ENCODE data around the gene TMC5. TPM values are rescaled to one million over a fixed set of nuclear protein-coding genes. Genes with fewer than 3 reads are reported as not detected.

The TMC5 gene
- total and polyA plus RNA-seq, 2 experiments from 2014 or later = 2.3 to 4.8 TPM

DNA sequence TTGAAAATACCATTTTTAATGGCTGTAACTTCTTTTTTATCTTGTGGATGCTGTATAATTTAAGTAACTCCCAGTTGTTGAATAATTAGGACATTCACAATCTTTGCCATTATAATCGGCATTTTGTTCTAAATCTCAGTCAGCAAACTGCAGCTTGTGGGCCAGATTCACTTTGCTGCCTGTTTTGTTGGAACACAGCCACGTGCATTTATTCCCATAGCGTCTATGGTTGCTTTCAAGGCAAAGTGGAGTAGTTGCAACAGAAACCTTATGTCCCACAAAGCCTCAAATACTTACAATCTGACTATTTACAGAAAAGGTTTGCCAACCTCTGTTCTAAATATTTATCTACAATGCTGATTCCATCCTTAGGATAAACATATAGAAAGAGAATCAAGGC, 39.2 kb upstream of the TMC5 start (continued):
- TF ChIP-seq EZH2phosphoT487 (IDR thresholded peaks at IDR 0.05; ENCODE audit: unreplicated experiment) (no peak), ZNF331 (CRISPR knock-in tag; IDR thresholded peaks at IDR 0.05; ENCODE audit: low read depth) (no peak)

DNA sequence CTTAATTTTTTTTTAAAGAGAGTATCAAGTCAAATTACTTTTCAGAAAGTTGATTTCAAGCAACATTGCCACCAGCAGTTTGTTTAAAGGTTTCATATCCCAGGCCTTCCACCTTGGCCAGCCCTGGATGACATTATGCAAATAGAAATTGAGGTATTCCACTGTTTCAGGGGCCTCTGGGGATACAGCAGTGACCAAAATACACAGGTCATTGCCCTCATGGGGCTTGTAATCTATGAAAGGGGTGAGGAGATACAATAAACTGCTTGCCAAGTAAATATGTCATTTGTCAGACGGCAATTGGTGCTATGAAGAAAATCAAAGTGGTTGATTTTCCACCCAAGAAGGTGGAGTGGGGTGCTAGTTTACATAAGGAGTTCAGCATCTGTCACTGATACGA, 37.8 kb upstream of the TMC5 start:
- TF ChIP-seq NANOG (IDR thresholded peaks at IDR 0.05; ENCODE audit: borderline replicate concordance) (no peak), EZH2phosphoT487 (IDR thresholded peaks at IDR 0.05; ENCODE audit: unreplicated experiment) (no peak)
- TF ChIP-seq, protein P1, sequence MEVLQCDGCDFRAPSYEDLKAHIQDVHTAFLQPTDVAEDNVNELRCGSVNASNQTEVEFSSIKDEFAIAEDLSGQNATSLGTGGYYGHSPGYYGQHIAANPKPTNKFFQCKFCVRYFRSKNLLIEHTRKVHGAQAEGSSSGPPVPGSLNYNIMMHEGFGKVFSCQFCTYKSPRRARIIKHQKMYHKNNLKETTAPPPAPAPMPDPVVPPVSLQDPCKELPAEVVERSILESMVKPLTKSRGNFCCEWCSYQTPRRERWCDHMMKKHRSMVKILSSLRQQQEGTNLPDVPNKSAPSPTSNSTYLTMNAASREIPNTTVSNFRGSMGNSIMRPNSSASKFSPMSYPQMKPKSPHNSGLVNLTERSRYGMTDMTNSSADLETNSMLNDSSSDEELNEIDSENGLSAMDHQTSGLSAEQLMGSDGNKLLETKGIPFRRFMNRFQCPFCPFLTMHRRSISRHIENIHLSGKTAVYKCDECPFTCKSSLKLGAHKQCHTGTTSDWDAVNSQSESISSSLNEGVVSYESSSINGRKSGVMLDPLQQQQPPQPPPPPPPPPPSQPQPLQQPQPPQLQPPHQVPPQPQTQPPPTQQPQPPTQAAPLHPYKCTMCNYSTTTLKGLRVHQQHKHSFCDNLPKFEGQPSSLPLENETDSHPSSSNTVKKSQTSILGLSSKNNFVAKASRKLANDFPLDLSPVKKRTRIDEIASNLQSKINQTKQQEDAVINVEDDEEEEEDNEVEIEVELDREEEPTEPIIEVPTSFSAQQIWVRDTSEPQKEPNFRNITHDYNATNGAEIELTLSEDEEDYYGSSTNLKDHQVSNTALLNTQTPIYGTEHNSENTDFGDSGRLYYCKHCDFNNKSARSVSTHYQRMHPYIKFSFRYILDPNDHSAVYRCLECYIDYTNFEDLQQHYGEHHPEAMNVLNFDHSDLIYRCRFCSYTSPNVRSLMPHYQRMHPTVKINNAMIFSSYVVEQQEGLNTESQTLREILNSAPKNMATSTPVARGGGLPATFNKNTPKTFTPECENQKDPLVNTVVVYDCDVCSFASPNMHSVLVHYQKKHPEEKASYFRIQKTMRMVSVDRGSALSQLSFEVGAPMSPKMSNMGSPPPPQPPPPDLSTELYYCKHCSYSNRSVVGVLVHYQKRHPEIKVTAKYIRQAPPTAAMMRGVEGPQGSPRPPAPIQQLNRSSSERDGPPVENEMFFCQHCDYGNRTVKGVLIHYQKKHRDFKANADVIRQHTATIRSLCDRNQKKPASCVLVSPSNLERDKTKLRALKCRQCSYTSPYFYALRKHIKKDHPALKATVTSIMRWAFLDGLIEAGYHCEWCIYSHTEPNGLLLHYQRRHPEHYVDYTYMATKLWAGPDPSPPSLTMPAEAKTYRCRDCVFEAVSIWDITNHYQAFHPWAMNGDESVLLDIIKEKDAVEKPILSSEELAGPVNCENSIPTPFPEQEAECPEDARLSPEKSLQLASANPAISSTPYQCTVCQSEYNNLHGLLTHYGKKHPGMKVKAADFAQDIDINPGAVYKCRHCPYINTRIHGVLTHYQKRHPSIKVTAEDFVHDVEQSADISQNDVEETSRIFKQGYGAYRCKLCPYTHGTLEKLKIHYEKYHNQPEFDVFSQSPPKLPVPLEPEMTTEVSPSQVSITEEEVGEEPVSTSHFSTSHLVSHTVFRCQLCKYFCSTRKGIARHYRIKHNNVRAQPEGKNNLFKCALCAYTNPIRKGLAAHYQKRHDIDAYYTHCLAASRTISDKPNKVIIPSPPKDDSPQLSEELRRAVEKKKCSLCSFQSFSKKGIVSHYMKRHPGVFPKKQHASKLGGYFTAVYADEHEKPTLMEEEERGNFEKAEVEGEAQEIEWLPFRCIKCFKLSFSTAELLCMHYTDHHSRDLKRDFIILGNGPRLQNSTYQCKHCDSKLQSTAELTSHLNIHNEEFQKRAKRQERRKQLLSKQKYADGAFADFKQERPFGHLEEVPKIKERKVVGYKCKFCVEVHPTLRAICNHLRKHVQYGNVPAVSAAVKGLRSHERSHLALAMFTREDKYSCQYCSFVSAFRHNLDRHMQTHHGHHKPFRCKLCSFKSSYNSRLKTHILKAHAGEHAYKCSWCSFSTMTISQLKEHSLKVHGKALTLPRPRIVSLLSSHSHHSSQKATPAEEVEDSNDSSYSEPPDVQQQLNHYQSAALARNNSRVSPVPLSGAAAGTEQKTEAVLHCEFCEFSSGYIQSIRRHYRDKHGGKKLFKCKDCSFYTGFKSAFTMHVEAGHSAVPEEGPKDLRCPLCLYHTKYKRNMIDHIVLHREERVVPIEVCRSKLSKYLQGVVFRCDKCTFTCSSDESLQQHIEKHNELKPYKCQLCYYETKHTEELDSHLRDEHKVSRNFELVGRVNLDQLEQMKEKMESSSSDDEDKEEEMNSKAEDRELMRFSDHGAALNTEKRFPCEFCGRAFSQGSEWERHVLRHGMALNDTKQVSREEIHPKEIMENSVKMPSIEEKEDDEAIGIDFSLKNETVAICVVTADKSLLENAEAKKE (CRISPR knock-in tag; IDR thresholded peaks at IDR 0.05) = no peak
- no peaks in the 10 kb centered on the region for H3K27me3 ChIP-seq (ENCODE audit: insufficient read depth)
- peaks cover 3% of the 10 kb centered on the region for H3K27me3 Mint-ChIP-seq (ENCODE audit: insufficient read depth, low read depth, poor library complexity)
- no peak overlapping the region for H3K27ac Mint-ChIP-seq
- no peaks in the 10 kb centered on the region for H3K4me1 Mint-ChIP-seq
- H3K4me3 ChIP-seq = no peak overlapping the region
- H3K9me2 ChIP-seq (ENCODE audit: insufficient read depth) = no peaks in the 10 kb centered on the region
- H2AFZ ChIP-seq = no peak overlapping the region
- no peaks in the 10 kb centered on the region for H3K36me3 Mint-ChIP-seq (ENCODE audit: low read depth)
- ATAC-seq (no peak), DNase-seq (ENCODE audit: low spot score) (no peak)
- H3K4me1 ChIP-seq (ENCODE audit: insufficient read depth) = no peaks in the 10 kb centered on the region
- no peak overlapping the region for H3K27ac ChIP-seq (ENCODE audit: low read depth)
- no peak overlapping the region for H3K4me2 ChIP-seq
- no peaks in the 10 kb centered on the region for H3K36me3 ChIP-seq (ENCODE audit: insufficient read depth)
- no peaks in the 10 kb centered on the region for H3K9me3 Mint-ChIP-seq
- no peak overlapping the region for H3K4me3 Mint-ChIP-seq
- H4K20me1 ChIP-seq (replicated peaks; ENCODE audit: insufficient read depth) = no peaks in the 10 kb centered on the region
- no peaks in the 10 kb centered on the region for H3F3A ChIP-seq (replicated peaks; ENCODE audit: low read depth)
- no peaks in the 10 kb centered on the region for H3K79me2 ChIP-seq (replicated peaks; ENCODE audit: insufficient read depth)

DNA sequence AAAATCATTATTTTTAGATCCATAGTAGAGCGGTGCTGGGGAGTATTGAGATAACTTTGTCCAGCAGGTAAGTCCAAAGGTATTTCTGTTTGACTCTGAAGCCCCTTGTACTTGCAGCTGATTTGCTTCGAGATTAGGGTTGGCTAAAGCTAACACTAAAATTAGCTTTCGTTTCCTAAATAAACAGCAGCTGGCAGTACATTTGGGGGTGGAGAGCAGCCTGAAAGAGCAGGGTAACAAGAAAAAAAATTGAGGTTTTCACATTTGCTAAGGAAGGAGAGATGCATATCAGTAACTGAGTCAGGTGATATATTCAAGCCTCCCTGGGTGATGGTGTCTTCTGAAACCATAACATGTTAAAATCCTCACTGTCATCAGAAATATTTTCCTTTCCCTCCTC, 37.4 kb upstream of the TMC5 start:
- no peak overlapping the region for H3K27ac Mint-ChIP-seq
- H3K27me3 Mint-ChIP-seq (ENCODE audit: insufficient read depth, low read depth, poor library complexity) = peaks cover 3% of the 10 kb centered on the region
- Histone ChIP-seq H3K36me3 (ENCODE audit: insufficient read depth) (no peaks in the 10 kb centered on the region), H3K4me3 (no peak overlapping the region), H3F3A (replicated peaks; ENCODE audit: low read depth) (no peaks in the 10 kb centered on the region), H3K4me2 (no peak overlapping the region), H3K4me1 (ENCODE audit: insufficient read depth) (no peaks in the 10 kb centered on the region), H3K27ac (ENCODE audit: low read depth) (no peak overlapping the region), H2AFZ (no peak overlapping the region), H3K79me2 (replicated peaks; ENCODE audit: insufficient read depth) (no peaks in the 10 kb centered on the region), H3K9me2 (ENCODE audit: insufficient read depth) (no peaks in the 10 kb centered on the region), H3K27me3 (ENCODE audit: insufficient read depth) (no peaks in the 10 kb centered on the region), H4K20me1 (replicated peaks; ENCODE audit: insufficient read depth) (no peaks in the 10 kb centered on the region)
- no peaks in the 10 kb centered on the region for H3K36me3 Mint-ChIP-seq (ENCODE audit: low read depth)
- H3K9me3 Mint-ChIP-seq = no peaks in the 10 kb centered on the region
- no peaks in the 10 kb centered on the region for H3K4me1 Mint-ChIP-seq
- no peak for ATAC-seq
- TF ChIP-seq EZH2phosphoT487 (IDR thresholded peaks at IDR 0.05; ENCODE audit: unreplicated experiment) (no peak), NANOG (IDR thresholded peaks at IDR 0.05; ENCODE audit: borderline replicate concordance) (no peak)
- DNase-seq (ENCODE audit: low spot score) = no peak
- no peak overlapping the region for H3K4me3 Mint-ChIP-seq
